GM12865 (cell line): ENCODE data around the gene BTN1A1.

Experiments used
- DNase-seq: peaks from one replicate; pipeline ENCODE4 v3.0.0; 2010; ENCODE audit warnings: low read depth
- H3K4me3 ChIP-seq: 2 replicates; pipeline ENCODE4 v1.5.1; 2011; ENCODE audit warnings: mild to moderate bottlenecking, low read depth, low read length, control low read depth
- TF ChIP-seq, protein P1 (sequence below): IDR thresholded peaks from 2 replicates; pipeline ENCODE4 v1.5.1; 2011; ENCODE audit warnings: low read length, control low read depth, low read depth, inconsistent platforms; ENCODE audit not compliant: insufficient read depth; ENCODE audit errors: missing control alignments

Gene BTN1A1

DNA sequence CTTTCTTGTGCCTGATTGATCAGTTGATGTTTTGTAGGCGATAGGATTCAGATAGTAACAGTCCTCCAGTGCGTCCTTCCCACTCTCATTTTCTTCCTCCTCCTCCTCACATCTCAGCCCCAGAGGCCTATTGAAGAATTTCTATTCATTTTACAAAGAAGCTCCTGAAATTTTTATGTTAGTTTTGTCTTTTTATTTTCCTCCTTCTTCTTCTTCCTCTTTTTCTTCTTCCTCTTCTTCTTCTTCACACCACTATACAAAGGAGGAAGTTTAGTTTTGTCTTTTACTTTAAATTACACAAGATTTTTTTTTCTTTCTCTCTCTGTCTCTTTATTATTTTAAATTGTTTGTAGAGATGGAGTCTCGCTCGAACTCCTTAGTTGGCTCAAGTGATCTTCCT lies 23.2 kb upstream of the BTN1A1 start:
- H3K4me3 ChIP-seq: no peak overlapping the region
- TF ChIP-seq, protein P1, sequence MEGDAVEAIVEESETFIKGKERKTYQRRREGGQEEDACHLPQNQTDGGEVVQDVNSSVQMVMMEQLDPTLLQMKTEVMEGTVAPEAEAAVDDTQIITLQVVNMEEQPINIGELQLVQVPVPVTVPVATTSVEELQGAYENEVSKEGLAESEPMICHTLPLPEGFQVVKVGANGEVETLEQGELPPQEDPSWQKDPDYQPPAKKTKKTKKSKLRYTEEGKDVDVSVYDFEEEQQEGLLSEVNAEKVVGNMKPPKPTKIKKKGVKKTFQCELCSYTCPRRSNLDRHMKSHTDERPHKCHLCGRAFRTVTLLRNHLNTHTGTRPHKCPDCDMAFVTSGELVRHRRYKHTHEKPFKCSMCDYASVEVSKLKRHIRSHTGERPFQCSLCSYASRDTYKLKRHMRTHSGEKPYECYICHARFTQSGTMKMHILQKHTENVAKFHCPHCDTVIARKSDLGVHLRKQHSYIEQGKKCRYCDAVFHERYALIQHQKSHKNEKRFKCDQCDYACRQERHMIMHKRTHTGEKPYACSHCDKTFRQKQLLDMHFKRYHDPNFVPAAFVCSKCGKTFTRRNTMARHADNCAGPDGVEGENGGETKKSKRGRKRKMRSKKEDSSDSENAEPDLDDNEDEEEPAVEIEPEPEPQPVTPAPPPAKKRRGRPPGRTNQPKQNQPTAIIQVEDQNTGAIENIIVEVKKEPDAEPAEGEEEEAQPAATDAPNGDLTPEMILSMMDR: no peak
- DNase-seq: no peak

DNA sequence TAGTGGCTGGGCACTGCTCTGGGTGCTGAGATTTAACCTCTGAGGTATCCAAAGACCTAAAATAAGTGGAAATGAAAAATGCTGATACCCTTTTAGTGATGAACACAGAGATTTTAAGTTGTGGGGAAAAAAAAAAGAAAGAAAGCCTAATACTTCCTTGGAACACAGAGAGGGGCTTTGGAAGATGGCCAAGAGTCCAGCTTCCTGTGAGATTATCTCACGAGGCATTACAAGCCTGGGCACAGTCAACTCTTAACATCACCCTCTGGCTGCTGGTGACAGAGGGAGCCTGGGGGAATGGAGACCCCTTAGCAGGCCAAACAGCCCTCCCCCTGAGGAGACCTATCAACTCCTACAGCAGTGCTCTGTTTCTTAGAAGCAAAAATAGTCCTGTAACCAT lies 22.7 kb upstream of the BTN1A1 start:
- H3K4me3 ChIP-seq: no peak overlapping the region
- no peak for DNase-seq
- TF ChIP-seq, protein P1: no peak

DNA sequence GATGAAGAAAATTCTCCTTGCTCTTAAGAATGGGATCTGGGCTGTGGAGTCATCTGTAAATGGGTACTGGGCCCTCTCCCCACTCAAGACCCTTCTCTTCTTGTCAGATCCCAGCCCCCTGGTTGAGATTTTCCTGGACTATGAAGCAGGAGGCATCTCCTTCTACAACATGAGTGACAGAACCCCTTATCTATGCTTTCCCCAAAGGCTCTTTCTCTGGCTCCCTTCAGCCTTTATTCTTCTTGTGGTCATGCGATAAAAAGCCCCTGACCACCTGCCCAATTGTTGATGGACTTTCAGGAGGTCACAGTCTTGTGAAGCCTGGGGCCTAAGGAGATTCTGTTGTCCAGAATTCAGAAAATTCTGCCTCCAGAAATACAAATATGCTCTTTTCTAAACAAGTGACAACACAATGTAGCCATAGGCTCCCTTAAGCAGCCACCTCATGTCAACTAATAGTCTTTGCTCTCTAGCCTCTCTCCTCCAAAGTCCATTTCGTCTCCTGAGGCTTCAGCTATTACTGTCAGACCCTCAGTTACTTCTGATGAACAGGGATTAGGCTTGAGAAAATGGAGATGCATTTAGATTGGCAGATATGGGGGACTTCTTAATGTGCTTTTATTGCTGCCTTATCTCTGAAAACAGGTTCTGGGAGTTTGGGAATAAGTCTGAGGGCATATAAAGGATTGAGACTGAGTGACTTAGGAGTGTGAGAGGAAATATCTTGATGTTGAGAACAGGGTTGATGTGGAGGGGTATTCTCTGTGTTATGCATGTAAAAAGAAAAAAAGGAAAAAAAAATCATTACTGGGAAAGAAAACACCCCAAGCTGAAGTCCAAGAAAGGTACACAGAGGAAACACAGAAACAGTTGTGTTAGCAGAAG lies 21.8 kb upstream of the BTN1A1 start:
- no peak for DNase-seq

DNA sequence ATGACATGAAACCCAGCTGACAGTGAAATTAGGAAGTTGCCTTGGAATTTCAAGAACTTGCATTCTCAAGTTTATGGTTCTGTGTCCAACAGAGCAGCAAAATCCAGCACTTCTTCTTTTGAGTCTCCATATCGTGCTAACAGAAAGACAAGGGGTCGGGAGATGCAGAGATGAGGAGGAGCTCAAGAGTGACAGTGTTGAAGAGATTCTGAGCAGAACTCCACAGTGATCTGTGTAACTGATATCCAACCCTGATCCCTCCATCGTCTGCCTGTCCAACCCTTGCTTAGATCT lies 21.2 kb upstream of the BTN1A1 start:
- DNase-seq: no peak
- H3K4me3 ChIP-seq: no peak overlapping the region
- TF ChIP-seq, protein P1: no peak

More for the DNA sequence above, 21.8 kb upstream of the BTN1A1 start:
- no peak overlapping the region for H3K4me3 ChIP-seq
- TF ChIP-seq, protein P1: no peak

DNA sequence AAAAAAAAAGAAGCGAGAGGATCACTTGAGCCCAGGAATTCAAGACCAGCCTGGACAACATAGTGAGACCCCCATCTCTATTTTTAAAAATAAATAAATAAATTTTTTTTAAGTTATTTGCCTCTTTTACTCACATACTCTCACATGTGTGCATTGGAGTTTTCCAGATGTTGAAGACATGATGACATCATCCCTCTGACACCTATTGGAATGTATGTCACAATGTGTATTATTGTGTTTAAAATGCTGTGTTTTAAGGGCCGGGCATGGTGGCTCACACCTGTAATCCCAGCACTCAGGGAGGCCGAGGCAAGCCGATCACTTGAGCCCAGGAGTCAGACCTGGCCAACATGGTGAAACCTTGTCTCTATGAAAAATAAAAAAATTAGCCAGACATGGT lies 17.8 kb upstream of the BTN1A1 start:
- TF ChIP-seq, protein P1: no peak
- DNase-seq: no peak

DNA sequence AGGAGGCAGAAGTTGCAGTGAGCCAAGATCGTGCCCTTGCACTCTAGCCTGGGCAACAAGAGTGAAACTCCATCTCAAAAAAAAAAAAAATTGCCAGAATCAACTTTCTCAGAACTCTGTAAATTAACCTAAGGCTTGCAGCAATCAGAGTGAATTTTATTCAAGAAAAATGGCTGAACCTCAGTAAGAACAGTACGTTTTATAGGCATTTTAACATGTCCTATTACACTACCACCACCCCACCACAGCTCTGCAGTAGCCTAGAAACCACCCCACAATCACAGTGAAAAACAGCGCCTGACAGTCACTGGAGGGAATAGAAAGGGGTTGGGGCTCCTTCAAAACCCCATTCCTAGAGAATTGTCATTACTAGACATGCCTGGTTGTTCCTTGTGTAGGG lies 16.4 kb upstream of the BTN1A1 start:
- H3K4me3 ChIP-seq: no peak overlapping the region
- no peak for DNase-seq
- TF ChIP-seq, protein P1: no peak

More for the DNA sequence above, 17.8 kb upstream of the BTN1A1 start:
- no peak overlapping the region for H3K4me3 ChIP-seq

DNA sequence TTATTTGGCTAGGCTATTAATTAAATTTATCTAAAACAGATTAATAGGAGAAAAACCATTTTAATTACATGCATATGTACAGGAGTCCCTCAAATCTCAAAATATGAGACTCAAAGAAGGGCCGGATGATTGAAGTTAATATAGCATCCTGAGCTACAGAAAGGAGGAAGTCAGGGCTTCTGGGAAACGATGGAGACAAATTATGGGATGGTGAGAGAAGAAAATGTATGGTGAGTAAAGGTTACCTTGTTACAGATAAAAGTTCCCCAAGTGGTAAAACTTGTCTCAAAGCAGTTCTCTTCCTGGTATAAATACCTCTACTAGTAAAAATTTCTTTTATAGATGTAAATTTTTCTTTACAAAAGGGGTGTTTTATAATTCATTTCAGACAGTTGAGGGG lies 15.9 kb upstream of the BTN1A1 start:
- TF ChIP-seq, protein P1: no peak
- no peak for DNase-seq
- no peak overlapping the region for H3K4me3 ChIP-seq
